K562 (cell line): ENCODE measurements around the gene ARHGAP30. TPM values are rescaled to one million over a fixed set of nuclear protein-coding genes. Genes with fewer than 3 reads are reported as not detected.

Source experiments
- ATAC-seq: fragments of 200-7000 bp; cut with Tn5 transposase; 3 replicates; pipeline ENCODE4 v1.9.1; 2020; ENCODE audit warnings: moderate library complexity
- Bru-seq: library from RNA; stranded (reverse); fragments of 400-500 nt; gene quantifications from one replicate; lab custom pipeline; 2021; lab: Mats Ljungman, UMichigan
- BruChase-seq, 2 experiments: library from RNA; stranded (reverse); fragments of 400-500 nt; gene quantifications; one replicate each; lab custom pipeline; 2021; lab: Mats Ljungman, UMichigan
- BruUV-seq: library from RNA; stranded (reverse); fragments of 400-500 nt; replicated peaks from 2 replicates; lab custom pipeline; 2021; lab: Mats Ljungman, UMichigan
- CTCF ChIA-PET: fragments of 300-600 bp; formaldehyde crosslinking; extraction: SDS; loops from one replicate; lab custom pipeline; 2021; ENCODE audit warnings: low intra/inter-chr PET ratio; lab: Yijun Ruan, JAX
- POLR2A ChIA-PET: fragments of 300-600, 350-650 bp; sonication (Branson Sonifier 250); formaldehyde crosslinking; extraction: SDS; loops from one replicate; lab custom pipeline; 2021; ENCODE audit warnings: antibody characterized with exemption, inconsistent platforms; lab: Yijun Ruan, JAX
- DNase-seq, 4 experiments: peaks; one replicate each; pipeline versions ENCODE4 v3.0.0 to v3.0.0-alpha.2; 2011 to 2018; ENCODE audit warnings: low spot score in 3 of 4, mixed read lengths in 3 of 4; ENCODE audit errors: extremely low read depth in 1 of 4
- FAIRE-seq: peaks from 2 replicates; lab custom pipeline; 2011; peaks lifted over from hg19 to GRCh38; lab: Jason Lieb, UNC
- H2AFZ ChIP-seq: 2 replicates; pipeline ENCODE4 v1.6.0; 2011; ENCODE audit warnings: low read depth, low read length, control low read depth, inconsistent platforms
- H3K27ac ChIP-seq: fragments of 200-600 bp; 3 replicates; pipeline ENCODE4 v1.8.0; 2011; ENCODE audit warnings: low read depth, mild to moderate bottlenecking, control low read depth, inconsistent platforms, low read length, moderate library complexity, mixed read lengths; ENCODE audit errors: extremely low read depth
- H3K27me3 ChIP-seq, 2 experiments: fragments of 300-600 bp in 1 of 2; 2 replicates in 1 of 2; 3 replicates in 1 of 2; pipeline versions ENCODE4 v1.6.0 to v1.8.0; 2011; ENCODE audit warnings: inconsistent platforms in 2 of 2, low read length in 2 of 2, mild to moderate bottlenecking in 1 of 2, mixed read lengths in 1 of 2, moderate library complexity in 1 of 2; ENCODE audit not compliant: control insufficient read depth in 2 of 2, insufficient read depth in 2 of 2
- H3K36me3 ChIP-seq: fragments of 300-600 bp; 3 replicates; pipeline ENCODE4 v1.8.0; 2011; ENCODE audit warnings: mild to moderate bottlenecking, low read length, inconsistent platforms; ENCODE audit not compliant: control insufficient read depth, insufficient read depth
- H3K4me1 ChIP-seq, 2 experiments: fragments of 200-600 bp in 1 of 2; replicated peaks in 1 of 2; 2 replicates in 1 of 2; 3 replicates in 1 of 2; pipeline versions ENCODE4 v1.5.1 to v1.8.0; 2011; ENCODE audit warnings: inconsistent platforms in 2 of 2, low read length in 2 of 2, mild to moderate bottlenecking in 1 of 2, mixed read lengths in 1 of 2, moderate library complexity in 1 of 2; ENCODE audit not compliant: control insufficient read depth in 2 of 2, insufficient read depth in 2 of 2
- H3K4me2 ChIP-seq: 2 replicates; pipeline ENCODE4 v1.6.1; 2011; ENCODE audit warnings: low read length, control low read depth, inconsistent platforms, mixed read lengths; ENCODE audit not compliant: insufficient read depth
- H3K4me3 ChIP-seq: fragments of 200-600 bp; sonication (generic), shearing (Covaris generic); 2 replicates; pipeline ENCODE4 v1.5.1; 2016; ENCODE audit warnings: control low read depth, inconsistent platforms
- H3K79me2 ChIP-seq: fragments of 200-600 bp; 3 replicates; pipeline ENCODE4 v1.8.0; 2011; ENCODE audit warnings: low read length, inconsistent platforms; ENCODE audit not compliant: control insufficient read depth, insufficient read depth
- H3K9ac ChIP-seq, 2 experiments: 2 replicates each; pipeline versions ENCODE4 v1.6.0 to v1.6.1; 2011; ENCODE audit warnings: low read depth in 2 of 2, low read length in 2 of 2, control low read depth in 1 of 2, inconsistent platforms in 1 of 2, mild to moderate bottlenecking in 1 of 2, mixed read lengths in 1 of 2; ENCODE audit not compliant: insufficient read depth in 1 of 2
- H3K9me1 ChIP-seq: one replicate; pipeline ENCODE4 v1.6.0; 2011; ENCODE audit warnings: inconsistent platforms, mild to moderate bottlenecking, low read length, moderate library complexity; ENCODE audit not compliant: control insufficient read depth, insufficient read depth
- H3K9me3 ChIP-seq: replicated peaks from 2 replicates; pipeline ENCODE4 v1.5.1; 2011; ENCODE audit warnings: low read depth, low read length, inconsistent platforms; ENCODE audit not compliant: control insufficient read depth, insufficient read depth
- H4K20me1 ChIP-seq: replicated peaks from 2 replicates; pipeline ENCODE4 v1.6.1; 2011; ENCODE audit warnings: low read length, inconsistent platforms, mixed read lengths; ENCODE audit not compliant: control insufficient read depth, insufficient read depth
- GABPA ChIP-seq: fragments of 200-800 bp; sonication (Bioruptor generic); conservative IDR thresholded peaks from 2 replicates; pipeline ENCODE4 v1.6.1; 2016; ENCODE audit warnings: low read depth, missing genetic modification characterization, missing compliant biosample characterization
- POLR2A ChIP-seq: fragments of 450-650 bp; conservative IDR thresholded peaks from 2 replicates; pipeline ENCODE4 v1.6.1; 2016
- YY1 ChIP-seq, 3 experiments: IDR thresholded peaks; 2 replicates each; pipeline ENCODE4 v1.6.1; 2011; ENCODE audit warnings: low read length in 2 of 3, mild to moderate bottlenecking in 2 of 3, moderate library complexity in 2 of 3, borderline replicate concordance in 1 of 3, control low read depth in 1 of 3, low read depth in 1 of 3; ENCODE audit not compliant: insufficient read depth in 3 of 3, insufficient replicate concordance in 2 of 3, control insufficient read depth in 1 of 3, insufficient read length in 1 of 3; ENCODE audit errors: extremely low read depth in 1 of 3
- WGBS: fragments of 100-300 bp; shearing (Covaris generic); methylation state at CpG from one replicate; pipeline ENCODE4 v1.1.6; 2016; ENCODE audit warnings: low coverage, mixed read lengths; ENCODE audit not compliant: insufficient coverage; ENCODE audit errors: missing lambda C conversion rate; 5-methylcytosine and 5-hydroxymethylcytosine counted together
- in situ Hi-C: fragments of 300-500 bp; cut with MboI; formaldehyde crosslinking; loops from 4 replicates; pipeline ENCODE4 v1.15.0; 2018; ENCODE audit warnings: inconsistent platforms, mixed read lengths
- intact Hi-C: fragments of 100-400 bp; cut with micrococcal nuclease; formaldehyde crosslinking; loops from 2 replicates; pipeline ENCODE4 v1.14.2; 2022
- long read RNA-seq, 3 experiments: library from polyadenylated mRNA in 2 of 3; library from RNA in 1 of 3; unstranded in 2 of 3; stranded (forward) in 1 of 3; transcript quantifications; one replicate each; pipeline ENCODE4 v2.0.0, GENCODE V29; 2019 to 2022
- polyA minus RNA-seq, 3 experiments: library from RNA; depleted of rRNA, polyadenylated mRNA; stranded (reverse); fragments of >200 nt; gene quantifications; 2 replicates each; pipeline ENCODE4 v1.2.3, GENCODE V29; 2011
- polyA plus RNA-seq, 8 experiments: library from polyadenylated mRNA; depleted of rRNA in 4 of 8; stranded (reverse) in 5 of 8; unstranded in 3 of 8; fragments of >200 nt; fragmentation: Nextera tagmentation in 2 of 8; fragmentation: Illumina TruSeq in 1 of 8; extraction: Ambion mirVana in 2 of 8; extraction: Trizol in 1 of 8; gene quantifications; 2 replicates each; pipeline versions ENCODE4 v1.2.1 to v1.2.3, GENCODE V29; 2011 to 2014; ENCODE audit warnings: inconsistent platforms in 1 of 8, missing spikeins in 1 of 8
- total RNA-seq, 7 experiments: library from RNA; depleted of rRNA in 6 of 7; stranded (reverse); fragments of >200 nt in 6 of 7; fragmentation: Illumina TruSeq in 2 of 7; extraction: Trizol in 2 of 7; gene quantifications; 2 replicates each; pipeline versions ENCODE4 v1.2.1 to v1.2.3, GENCODE V29; 2011 to 2021; ENCODE audit warnings: low replicate concordance in 1 of 7
- TF ChIP-seq, protein P1 (sequence below), 3 experiments: fragments of 200-800 bp in 1 of 3; fragments of 250-450 bp in 1 of 3; fragments of 450-650 bp in 1 of 3; sonication (Bioruptor Pico) in 1 of 3; sonication (Bioruptor generic) in 1 of 3; formaldehyde crosslinking in 1 of 3; IDR thresholded peaks; 2 replicates each; pipeline versions ENCODE4 v1.6.1 to v1.8.0; 2016 to 2022; ENCODE audit warnings: mild to moderate bottlenecking in 2 of 3, missing genetic modification characterization in 2 of 3, missing compliant biosample characterization in 1 of 3, moderate library complexity in 1 of 3

ARHGAP30 gene, protein sequence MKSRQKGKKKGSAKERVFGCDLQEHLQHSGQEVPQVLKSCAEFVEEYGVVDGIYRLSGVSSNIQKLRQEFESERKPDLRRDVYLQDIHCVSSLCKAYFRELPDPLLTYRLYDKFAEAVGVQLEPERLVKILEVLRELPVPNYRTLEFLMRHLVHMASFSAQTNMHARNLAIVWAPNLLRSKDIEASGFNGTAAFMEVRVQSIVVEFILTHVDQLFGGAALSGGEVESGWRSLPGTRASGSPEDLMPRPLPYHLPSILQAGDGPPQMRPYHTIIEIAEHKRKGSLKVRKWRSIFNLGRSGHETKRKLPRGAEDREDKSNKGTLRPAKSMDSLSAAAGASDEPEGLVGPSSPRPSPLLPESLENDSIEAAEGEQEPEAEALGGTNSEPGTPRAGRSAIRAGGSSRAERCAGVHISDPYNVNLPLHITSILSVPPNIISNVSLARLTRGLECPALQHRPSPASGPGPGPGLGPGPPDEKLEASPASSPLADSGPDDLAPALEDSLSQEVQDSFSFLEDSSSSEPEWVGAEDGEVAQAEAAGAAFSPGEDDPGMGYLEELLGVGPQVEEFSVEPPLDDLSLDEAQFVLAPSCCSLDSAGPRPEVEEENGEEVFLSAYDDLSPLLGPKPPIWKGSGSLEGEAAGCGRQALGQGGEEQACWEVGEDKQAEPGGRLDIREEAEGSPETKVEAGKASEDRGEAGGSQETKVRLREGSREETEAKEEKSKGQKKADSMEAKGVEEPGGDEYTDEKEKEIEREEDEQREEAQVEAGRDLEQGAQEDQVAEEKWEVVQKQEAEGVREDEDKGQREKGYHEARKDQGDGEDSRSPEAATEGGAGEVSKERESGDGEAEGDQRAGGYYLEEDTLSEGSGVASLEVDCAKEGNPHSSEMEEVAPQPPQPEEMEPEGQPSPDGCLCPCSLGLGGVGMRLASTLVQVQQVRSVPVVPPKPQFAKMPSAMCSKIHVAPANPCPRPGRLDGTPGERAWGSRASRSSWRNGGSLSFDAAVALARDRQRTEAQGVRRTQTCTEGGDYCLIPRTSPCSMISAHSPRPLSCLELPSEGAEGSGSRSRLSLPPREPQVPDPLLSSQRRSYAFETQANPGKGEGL
- total RNA-seq (2011; cell fraction: chromatin; rRNA removed; ENCODE audit: low replicate concordance), result 0.12 and 0.28 TPM in 2 replicates
- total RNA-seq (2011; cell fraction: nucleolus; rRNA removed), result 0.13 and 0.17 TPM in 2 replicates
- total RNA-seq (2011; cell fraction: nucleoplasm; rRNA removed), result 0.15 TPM in 1 of 2 replicates, not detected in the other
- total RNA-seq (2014; rRNA removed) (0.04 and 0.73 TPM in 2 replicates), total RNA-seq (2014; rRNA removed; fragmentation: Illumina TruSeq; extraction: Trizol) (0.06 and 0.07 TPM in 2 replicates), total RNA-seq (2015; rRNA removed; fragmentation: Illumina TruSeq; extraction: Trizol) (0.04 and 0.07 TPM in 2 replicates), total RNA-seq (2021) (0.35 and 0.42 TPM in 2 replicates), polyA plus RNA-seq (2011; rRNA removed) (0.12 and 0.20 TPM in 2 replicates), polyA plus RNA-seq (2014; fragmentation: Illumina TruSeq; extraction: Trizol) (0.11 and 0.12 TPM in 2 replicates), polyA plus RNA-seq (2014; fragmentation: Nextera tagmentation; extraction: Ambion mirVana) (under 1 TPM; 0.01 to 0.03 TPM), polyA plus RNA-seq (2014; rRNA removed) (0.17 and 0.18 TPM in 2 replicates), polyA minus RNA-seq (2011; rRNA and poly(A)+ RNA removed) (0.09 and 0.14 TPM in 2 replicates), Bru-seq, nascent RNA (percentile 17 among the genes with signal in this experiment), BruChase-seq, experiment 1, labeled RNA remaining after a 2-hour chase (percentile 12 among the genes with signal in this experiment), BruChase-seq, experiment 2, labeled RNA remaining after a 6-hour chase (percentile 19 among the genes with signal in this experiment)
- polyA plus RNA-seq (2011; cell fraction: cytosol; rRNA removed), result 0.15 and 0.58 TPM in 2 replicates
- polyA plus RNA-seq (2011; cell fraction: nucleus; rRNA removed), result 0.10 and 0.28 TPM in 2 replicates
- 0.21 and 0.39 TPM in 2 replicates for polyA plus RNA-seq (2012)
- polyA minus RNA-seq (2011; cell fraction: cytosol; rRNA and poly(A)+ RNA removed), result 0.19 TPM in 1 of 2 replicates, not detected in the other
- not detected in 2 replicates for polyA minus RNA-seq (2011; cell fraction: nucleus; rRNA and poly(A)+ RNA removed)
- long read RNA-seq, experiment 1, partial matches to known transcripts, result 0 of 2 reads
- long read RNA-seq, experiment 1, other reads (novel, unspliced or antisense), result 2 of 2 reads
- long read RNA-seq, experiment 2, result 0 reads
- long read RNA-seq, experiment 3, result 0 reads

DNA sequence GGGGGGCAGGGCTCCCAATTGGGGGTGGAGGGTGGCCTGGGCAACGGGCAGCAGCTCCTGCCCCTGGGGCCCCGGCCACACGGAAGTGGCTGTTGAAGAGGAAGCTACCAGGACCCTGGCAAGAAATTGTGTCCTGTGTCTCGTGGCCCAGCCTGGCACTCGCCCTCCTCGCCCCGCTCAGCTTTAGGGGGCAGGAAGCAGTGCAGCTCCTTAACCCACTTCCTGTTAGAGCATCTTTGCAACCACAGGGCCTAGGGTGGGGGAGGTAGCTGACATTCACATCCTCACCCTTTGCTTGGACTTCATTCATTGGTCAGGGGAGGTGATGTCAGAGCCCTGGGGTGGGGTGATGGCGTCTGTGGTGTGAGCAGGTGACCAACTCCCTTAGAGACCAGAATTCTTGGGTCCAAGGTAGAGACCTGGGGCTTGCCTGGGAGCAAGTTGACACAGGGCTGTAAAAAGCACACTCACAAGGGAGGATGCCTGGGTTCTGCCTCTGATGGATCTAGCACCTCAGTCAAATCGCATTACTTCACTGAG, at the start of gene ARHGAP30:
TSS of gene ARHGAP30 (minus strand) at position 161 of the 540 bp plus-strand sequence. CDS start 267 bp downstream, outside the sequence.
- intact Hi-C loops (loop anchor here (10.0 kb wide), 1 partner anchor 65 kb away; the partner anchor contains the start of gene DEDD), in situ Hi-C loops (no loop called here)
- Histone ChIP-seq H3K4me2 (peak within 1 kb of the TSS; percentile 26; the same call in 1 of the 2 replicates), H3K27me3 (no peaks in the 10 kb centered on the region), H3K9ac (peak within 1 kb of the TSS in 1 of 2 experiments; percentile 62; a peak in 1 of 4 replicates), H4K20me1 (no peaks in the 10 kb centered on the region), H3K9me1 (no peaks in the 10 kb centered on the region), H3K9me3 (no peaks in the 10 kb centered on the region), H3K36me3 (no peaks in the 10 kb centered on the region), H3K4me1 (peaks cover 21 to 24% of the 10 kb centered on the region in 2 experiments), H3K4me3 (no peak within 1 kb of the TSS), H2AFZ (peak within 1 kb of the TSS; percentile 86), H3K79me2 (no peaks in the 10 kb centered on the region), H3K27ac (no peak within 1 kb of the TSS)
- ATAC-seq (peak; percentile 19; the same call in 2 of the 3 replicates), DNase-seq (peak in 1 of 4 experiments; percentile 44), FAIRE-seq (no peak)
- POLR2A ChIA-PET, result interaction anchor here (3.3 kb wide), 1 partner anchor 23 kb away, joined by 19 read pairs; the partner anchor contains the start of gene USF1
- TF ChIP-seq, protein P1, sequence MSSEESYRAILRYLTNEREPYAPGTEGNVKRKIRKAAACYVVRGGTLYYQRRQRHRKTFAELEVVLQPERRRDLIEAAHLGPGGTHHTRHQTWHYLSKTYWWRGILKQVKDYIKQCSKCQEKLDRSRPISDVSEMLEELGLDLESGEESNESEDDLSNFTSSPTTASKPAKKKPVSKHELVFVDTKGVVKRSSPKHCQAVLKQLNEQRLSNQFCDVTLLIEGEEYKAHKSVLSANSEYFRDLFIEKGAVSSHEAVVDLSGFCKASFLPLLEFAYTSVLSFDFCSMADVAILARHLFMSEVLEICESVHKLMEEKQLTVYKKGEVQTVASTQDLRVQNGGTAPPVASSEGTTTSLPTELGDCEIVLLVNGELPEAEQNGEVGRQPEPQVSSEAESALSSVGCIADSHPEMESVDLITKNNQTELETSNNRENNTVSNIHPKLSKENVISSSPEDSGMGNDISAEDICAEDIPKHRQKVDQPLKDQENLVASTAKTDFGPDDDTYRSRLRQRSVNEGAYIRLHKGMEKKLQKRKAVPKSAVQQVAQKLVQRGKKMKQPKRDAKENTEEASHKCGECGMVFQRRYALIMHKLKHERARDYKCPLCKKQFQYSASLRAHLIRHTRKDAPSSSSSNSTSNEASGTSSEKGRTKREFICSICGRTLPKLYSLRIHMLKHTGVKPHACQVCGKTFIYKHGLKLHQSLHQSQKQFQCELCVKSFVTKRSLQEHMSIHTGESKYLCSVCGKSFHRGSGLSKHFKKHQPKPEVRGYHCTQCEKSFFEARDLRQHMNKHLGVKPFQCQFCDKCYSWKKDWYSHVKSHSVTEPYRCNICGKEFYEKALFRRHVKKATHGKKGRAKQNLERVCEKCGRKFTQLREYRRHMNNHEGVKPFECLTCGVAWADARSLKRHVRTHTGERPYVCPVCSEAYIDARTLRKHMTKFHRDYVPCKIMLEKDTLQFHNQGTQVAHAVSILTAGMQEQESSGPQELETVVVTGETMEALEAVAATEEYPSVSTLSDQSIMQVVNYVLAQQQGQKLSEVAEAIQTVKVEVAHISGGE (CRISPR knock-in tag; IDR thresholded peaks at IDR 0.05), result 0 out of 6 replicates have a peak, but pooled peaks of 1 of the 3 experiments have one; percentile 22
- TF ChIP-seq POLR2A (no peak), YY1 (IDR thresholded peaks at IDR 0.05; ENCODE audit: borderline replicate concordance in 1 of 3, control insufficient read depth in 1 of 3, extremely low read depth in 1 of 3, insufficient read depth in 3 of 3, insufficient read length in 1 of 3, insufficient replicate concordance in 2 of 3, low read depth in 1 of 3, low read length in 2 of 3) (peak in 1 of 3 experiments; percentile 15), GABPA (tag) (peak; percentile 45)
- no TSS peak for BruUV-seq
- CTCF ChIA-PET, result interaction anchor here (0.7 kb wide), 1 partner anchor 196 kb away, joined by 6 read pairs; no protein-coding TSS in a partner anchor
- WGBS, result 66% methylated on average over 7 of the region's 9 CpGs
